CD4-positive, alpha-beta T cell treated with Interleukin-15 for 4 hours (primary cell): ENCODE data around the gene TELO2.
A peak's percentile ranks its signal among the peaks of the same experiment; 100 is the strongest.

Experiments used
- DNase-seq: peaks from one replicate; pipeline ENCODE4 v3.0.0-alpha.2; 2020; ENCODE audit warnings: low spot score

The TELO2 gene

DNA sequence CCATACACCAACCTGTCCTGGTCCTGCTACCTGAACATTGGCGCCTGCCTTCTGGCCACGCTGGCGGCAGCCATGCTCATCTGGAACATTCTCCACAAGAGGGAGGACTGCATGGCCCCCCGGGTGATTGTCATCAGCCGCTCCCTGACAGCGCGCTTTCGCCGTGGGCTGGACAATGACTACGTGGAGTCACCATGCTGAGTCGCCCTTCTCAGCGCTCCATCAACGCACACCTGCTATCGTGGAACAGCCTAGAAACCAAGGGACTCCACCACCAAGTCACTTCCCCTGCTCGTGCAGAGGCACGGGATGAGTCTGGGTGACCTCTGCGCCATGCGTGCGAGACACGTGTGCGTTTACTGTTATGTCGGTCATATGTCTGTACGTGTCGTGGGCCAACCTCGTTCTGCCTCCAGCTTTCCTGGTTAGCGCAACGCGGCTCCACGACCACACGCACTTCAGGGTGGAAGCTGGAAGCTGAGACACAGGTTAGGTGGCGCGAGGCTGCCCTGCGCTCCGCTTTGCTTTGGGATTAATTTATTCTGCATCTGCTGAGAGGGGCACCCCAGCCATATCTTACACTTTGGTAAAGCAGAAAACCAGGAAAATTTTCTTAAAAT, 61.8 kb downstream of the TELO2 start:
- no peak for DNase-seq

DNA sequence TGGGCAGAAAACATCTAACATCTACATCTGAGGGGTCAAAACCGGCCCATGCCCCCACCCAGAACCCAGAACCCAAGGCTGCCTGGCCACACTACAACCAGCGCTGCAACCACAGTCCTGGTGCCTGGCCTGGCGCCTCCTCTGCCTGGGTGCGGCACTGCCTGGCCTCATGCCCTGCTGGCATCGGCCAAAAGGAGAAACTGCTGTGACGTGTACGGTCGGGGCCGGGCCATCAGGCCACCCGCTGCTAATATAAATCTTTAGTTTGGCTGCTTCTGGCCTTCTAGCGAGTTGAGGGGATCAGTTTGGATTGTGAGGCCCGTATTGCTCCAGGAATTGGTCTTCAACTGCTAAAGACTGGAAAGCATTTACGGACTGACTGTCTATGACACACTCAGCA, 63.1 kb downstream of the TELO2 start:
- no peak for DNase-seq

DNA sequence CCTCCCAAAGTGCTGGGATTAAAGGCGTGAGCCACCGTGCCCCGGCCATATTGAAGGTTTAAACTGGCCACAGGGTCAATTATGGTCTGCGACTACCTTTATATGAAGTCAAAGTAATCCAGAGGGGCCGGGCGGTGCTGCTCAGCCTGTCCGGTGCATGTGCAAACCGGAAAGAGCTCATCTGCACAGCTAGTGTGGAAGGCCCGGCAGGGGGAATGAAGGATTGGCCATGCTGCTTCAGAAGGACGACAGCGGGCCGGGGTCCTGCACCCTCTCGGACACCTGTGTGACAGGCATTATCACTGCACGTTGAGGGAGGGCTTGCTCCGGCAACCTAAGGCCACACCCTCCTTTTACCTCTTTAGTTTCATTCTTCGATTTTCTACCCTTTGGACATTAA, 63.9 kb downstream of the TELO2 start:
- DNase-seq: no peak

DNA sequence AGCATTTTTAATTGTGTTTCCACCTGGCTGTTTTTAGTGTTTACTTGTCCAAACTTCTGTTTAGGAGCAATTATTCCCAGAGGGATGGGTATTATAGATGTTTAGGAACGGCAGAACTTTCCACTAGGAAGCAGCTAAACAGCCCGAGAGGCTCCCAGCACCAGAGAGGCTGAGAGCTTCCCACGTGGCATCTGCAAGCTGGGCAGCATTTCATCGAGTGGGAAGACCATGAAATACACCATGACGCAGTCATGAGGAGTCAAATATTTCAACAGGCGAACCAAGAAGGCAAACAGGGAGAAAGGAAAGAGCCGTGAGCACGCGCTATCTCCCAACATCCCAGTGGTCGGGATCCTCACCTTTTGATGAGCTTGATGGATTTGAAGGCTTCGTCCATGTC, 64.4 kb downstream of the TELO2 start:
- no peak for DNase-seq

DNA sequence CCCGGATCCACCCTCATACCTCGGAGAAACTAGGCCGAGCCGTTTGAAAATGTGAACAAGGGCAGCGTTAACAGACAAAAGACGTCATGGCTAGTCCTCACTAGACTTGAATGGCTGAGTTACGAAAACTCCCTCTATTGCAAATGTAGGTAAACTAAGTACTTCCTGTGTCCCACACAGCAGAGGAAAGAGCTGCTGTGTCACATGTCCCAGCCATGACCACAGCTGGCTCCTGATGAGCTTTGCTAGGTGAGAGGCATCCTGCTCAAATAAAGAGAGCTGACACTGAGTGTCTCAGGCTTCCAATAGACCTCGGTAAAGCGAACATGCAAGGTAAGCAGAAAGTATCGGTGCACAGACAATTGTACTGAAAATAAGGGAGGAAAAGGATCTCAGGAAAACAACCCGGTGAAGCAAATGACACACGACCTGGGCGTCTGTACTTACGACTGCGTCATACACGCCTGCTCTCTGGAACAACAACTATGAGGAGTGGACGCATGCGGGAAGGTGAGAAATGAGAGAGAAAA, 66.4 kb downstream of the TELO2 start:
- peak; percentile 37 for DNase-seq
